ENCODE data around the gene KIDINS220.

KIDINS220 gene

GRCh38 chr2:8805278-8806210 is 31.9 kb downstream of the KIDINS220 start:
- DNase-seq (ENCODE audit: low spot score), result no peak

GRCh38 chr2:8803658-8804379 is 33.6 kb downstream of the KIDINS220 start:
- DNase-seq (ENCODE audit: low spot score), result no peak

GRCh38 chr2:8802741-8803140 is 34.7 kb downstream of the KIDINS220 start:
- no peak for DNase-seq (ENCODE audit: low spot score)

DNA sequence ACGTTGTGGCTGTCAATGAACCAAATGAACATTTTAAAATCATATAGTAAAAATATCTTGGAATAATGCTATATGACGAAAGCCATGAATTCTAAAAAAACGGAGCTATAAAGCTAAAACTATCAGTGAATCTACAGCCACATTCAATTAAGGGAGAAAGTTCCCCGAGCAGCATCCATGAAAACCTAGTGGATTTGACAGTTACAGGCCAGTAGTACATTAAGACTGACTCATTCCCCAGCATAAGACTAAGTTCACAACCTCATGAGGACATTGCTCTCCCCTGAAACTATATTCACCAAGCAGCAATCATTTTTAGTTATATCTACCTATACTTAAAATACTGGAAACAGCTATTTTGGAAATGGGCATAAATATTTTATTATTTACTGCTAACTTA is 36.6 kb downstream of the KIDINS220 start:
- no peak for DNase-seq (ENCODE audit: low spot score)

GRCh38 chr2:8800218-8800617 is 37.2 kb downstream of the KIDINS220 start:
- DNase-seq (ENCODE audit: low spot score), result no peak

DNA sequence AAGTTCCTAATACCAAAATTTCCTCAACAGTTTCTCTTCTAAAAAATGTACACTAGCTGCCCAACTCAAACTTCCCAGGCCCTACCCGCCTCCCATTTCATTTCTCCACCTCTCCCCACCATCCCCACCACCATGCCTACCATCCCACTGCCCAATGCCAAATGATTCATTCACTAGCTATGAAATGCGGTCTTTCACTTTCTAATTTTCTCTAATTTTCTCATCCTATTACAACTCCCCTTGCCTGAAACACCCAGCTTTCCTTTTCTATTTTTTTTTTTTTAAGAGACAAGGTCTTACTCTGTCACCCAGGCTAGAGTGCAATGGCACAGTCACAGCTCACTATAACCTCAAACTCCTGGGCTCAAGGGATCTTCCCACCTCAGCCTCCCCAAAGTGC is 38.4 kb downstream of the KIDINS220 start:
- no peak for DNase-seq (ENCODE audit: low spot score)

DNA sequence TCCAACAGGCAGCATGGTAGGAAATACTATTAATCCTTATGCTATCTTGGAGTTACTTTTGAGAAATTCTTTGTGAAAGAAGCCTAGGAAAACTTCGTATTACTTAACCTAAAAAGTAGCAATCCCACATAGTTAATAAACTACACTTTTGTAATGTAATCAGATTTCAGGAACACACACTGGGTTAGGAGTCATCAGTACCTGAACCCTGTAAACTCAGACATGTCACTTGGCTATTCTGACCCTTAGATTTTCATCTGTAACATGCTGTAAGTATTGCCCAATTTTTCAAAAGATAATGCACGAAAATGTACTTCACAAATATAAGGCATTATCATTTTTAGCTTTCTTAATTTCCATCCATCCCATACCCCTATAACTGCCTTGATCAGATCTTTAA is 39.0 kb downstream of the KIDINS220 start:
- no peak for DNase-seq (ENCODE audit: low spot score)

DNA sequence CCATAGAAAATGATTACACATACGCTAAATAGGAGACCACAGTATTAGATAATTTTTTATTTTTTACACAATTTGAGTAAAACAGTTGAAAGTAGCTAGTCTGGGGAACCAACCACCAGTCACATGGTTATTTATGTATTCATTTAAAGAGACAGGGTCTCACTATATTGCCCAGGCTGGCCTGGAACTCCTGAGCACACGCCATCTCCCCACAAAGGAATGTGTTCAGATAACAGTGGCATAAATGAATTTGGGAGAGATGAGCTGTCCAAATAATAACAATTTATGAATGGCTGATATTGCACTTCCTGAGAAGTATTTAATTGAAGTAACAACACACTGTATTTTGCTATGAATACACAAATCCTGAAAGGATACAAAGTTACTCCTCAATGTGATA is 39.7 kb downstream of the KIDINS220 start:
- no peak for DNase-seq (ENCODE audit: low spot score)

DNA sequence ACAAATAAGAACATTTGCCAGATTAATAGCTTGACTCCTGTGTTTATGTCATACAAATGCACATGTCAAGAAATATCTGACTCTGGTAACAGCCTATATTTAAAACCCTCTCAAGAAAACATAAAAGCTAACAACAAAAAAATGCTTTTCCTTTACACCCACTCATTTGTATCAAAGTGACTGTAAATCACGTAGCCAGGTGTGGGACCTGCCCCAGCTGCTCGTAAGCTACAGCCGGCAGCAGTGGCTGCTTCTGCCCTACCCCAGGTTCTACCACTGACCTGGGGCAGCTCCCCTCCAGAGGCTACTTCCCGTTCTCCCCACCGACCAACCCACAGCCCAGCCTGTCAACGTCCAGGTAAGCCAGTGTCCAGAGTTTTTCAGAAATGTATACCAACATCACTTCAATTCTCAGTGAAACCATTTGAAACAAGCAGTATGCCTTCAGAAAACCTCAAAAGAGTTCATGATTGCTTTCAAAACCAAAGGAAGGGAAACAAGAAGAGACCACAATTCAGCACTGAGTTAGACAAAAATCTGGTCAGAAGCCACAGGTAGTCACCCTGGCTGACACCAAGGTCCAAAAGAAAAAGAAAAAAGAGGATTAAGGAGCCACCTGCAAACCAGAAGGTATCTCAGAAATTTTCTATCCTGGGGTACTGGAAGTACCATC is 40.4 kb downstream of the KIDINS220 start:
- no peak for DNase-seq (ENCODE audit: low spot score)

- DNase-seq (ENCODE audit: low spot score), result no peak
Observed at GRCh38 chr2:8796315-8796848, 41.0 kb downstream of the KIDINS220 start.

GRCh38 chr2:8794923-8795825 is 42.2 kb downstream of the KIDINS220 start:
- no peak for DNase-seq (ENCODE audit: low spot score)

- no peak for DNase-seq (ENCODE audit: low spot score)
Observed at GRCh38 chr2:8790739-8791162, 46.7 kb downstream of the KIDINS220 start.

DNA sequence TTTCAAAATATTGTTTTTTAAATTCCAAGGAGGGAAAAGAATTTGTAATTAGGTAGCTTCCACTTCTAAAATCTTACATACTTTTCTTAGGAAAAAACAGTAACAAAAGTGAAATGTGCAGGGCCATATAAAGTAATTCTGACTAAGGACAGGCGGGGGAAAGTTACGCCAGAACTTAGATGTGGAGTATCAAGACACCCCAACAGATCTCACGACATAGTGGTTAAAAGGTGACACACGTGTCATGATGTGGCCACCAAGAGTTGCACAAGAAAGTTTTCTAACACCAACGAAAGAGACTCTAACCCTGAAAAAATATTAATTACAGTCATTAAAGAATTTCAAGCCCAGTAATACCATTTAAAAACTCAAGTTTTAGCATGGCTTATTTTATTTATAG is 51.0 kb downstream of the KIDINS220 start:
- DNase-seq (ENCODE audit: low spot score), result no peak

DNA sequence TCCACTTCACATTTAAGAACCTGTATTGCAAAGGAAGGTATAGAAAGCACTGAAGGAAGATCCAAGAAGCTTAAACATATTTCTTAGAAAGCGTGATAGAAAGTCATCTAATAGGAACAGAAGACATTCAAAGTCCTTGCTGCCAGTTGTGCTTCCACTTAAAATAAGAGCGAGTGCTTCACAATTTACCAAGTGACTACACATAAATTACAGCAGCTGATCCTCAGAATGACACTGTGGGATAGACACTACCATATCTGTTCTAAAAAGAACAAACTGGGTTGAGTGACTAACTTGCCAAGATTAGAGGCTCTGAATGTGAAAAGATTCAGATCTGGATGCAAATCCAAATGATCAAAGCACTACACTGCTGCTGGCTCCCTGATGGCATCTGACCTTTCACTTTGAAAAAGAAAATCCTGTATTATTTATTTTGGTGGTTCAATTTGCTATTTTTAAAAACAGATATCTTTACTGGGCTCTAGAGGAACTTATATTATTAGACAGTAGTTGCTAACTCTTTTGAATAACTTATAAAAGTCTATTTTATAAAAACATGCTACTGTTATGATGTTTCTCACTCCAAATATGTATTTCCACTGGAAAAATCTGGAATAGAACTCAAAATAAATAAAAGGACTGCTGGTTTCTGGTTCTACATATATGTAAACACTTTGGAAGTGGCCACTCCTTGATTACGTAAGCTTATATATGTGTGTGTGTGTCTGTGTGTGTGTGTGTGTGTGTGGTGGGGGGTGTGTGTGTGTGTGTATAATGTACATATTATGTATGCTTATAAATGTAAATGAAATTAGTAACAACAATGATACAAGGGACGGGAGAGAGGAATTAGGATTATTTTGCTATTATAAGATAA is 57.4 kb downstream of the KIDINS220 start:
- DNase-seq (ENCODE audit: low spot score), result no peak

DNA sequence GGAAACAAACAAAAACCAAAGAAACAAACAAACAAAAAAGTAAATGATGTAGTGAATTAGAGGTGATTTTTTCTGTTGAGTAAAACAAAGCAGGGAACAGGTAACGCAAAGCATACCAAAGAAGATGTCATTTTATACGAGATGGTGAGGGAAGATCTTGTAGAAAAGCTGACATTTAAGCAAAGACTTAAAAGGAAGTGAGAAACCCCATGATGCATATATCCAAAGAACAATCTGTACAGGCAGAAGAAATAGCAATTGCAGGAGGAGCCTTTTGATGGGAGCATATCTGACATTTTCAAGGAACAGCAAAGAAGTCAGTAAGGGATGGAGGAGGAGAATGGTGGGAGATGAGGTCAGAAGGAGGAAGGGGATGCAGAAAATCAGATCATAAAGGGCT is 63.0 kb downstream of the KIDINS220 start:
- no peak for DNase-seq (ENCODE audit: low spot score)

- no peak for DNase-seq (ENCODE audit: low spot score)
Observed at GRCh38 chr2:8767324-8767723, 70.1 kb downstream of the KIDINS220 start.

- peak; percentile 8 for DNase-seq (ENCODE audit: low spot score)
Observed at GRCh38 chr2:8761529-8762164, 75.8 kb downstream of the KIDINS220 start.

DNA sequence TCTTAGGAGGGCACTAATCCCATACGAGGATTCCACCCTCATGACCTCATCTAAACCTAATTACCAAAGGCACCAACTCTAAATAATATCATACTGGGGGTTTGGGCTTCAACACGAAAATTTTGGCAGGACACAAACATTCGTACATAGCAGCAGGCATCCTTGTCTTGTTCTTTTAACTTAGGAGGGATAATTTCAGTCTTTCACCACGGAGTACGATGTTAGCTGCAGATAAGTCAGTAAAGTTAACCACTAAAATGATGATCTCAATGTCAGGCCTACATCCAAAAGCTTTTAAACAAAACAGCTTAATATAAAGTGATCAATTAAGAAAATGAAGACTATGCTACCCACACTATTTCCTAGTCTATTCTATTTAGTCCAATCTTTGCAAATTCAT is 80.7 kb downstream of the KIDINS220 start:
- DNase-seq (ENCODE audit: low spot score), result no peak

DNA sequence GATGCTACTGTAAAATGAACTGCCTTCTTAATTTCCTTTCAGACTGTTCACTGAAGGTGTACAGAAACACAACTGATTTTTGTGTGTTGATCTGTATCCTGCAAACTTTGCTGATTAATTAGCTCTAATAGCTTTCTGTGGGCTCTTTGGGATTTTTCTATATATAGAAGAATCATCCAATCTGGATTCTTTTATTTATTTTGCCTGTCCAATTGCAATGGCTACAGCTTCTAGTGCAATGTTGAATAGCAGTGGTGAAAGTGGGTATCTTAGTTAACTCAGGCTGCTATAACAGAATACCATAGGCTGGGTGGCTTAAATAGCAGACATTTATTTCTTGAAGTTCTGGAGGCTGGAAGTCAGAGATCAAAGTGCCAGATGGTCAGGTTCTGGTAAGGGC is 81.2 kb downstream of the KIDINS220 start:
- no peak for DNase-seq (ENCODE audit: low spot score)

All from SK-N-DZ (cell line).